ENCODE measurements around the gene AOX1.

GRCh38 chr2:200700856-200701255 is 115.0 kb downstream of the AOX1 start:
- no peak for TF ChIP-seq CTCF (IDR thresholded peaks at IDR 0.05; ENCODE audit: low read length)
- TF ChIP-seq EZH2 (IDR thresholded peaks at IDR 0.05; ENCODE audit: borderline replicate concordance, low read length), result no peak

All from OCI-LY1 (cell line).